ENCODE data around the gene SEMA3E.

- TF ChIP-seq EZH2 (IDR thresholded peaks at IDR 0.05; ENCODE audit: insufficient read depth, poor library complexity, severe bottlenecking) (no peak), EZH2phosphoT487 (IDR thresholded peaks at IDR 0.05; ENCODE audit: insufficient read depth, low read depth) (no peak)
Measured at GRCh38 chr7:83643012-83643411, 5.9 kb downstream of the SEMA3E start.
